Measurements from ENCODE around the gene LSS. TPM values are rescaled to one million over a fixed set of nuclear protein-coding genes. Genes with fewer than 3 reads are reported as not detected.

Gene LSS
- polyA plus RNA-seq, 2 donors = 41.9 to 57.6 TPM

GRCh38 chr21:46156378-46156645 lies 72.3 kb downstream of the LSS start:
- Histone ChIP-seq H3K4me3 (ENCODE audit: low read depth in 1 of 2, low read length in 2 of 2) (no peak overlapping the region), H3K27me3 (ENCODE audit: control insufficient read depth in 1 of 2, insufficient read depth in 2 of 2, low read length in 2 of 2) (no peaks in the 10 kb centered on the region), H3K4me1 (ENCODE audit: control insufficient read depth in 2 of 2, insufficient read depth in 2 of 2, low read length in 1 of 2) (peaks cover 0 to 4% of the 10 kb centered on the region in 2 donors), H3K9me3 (ENCODE audit: control insufficient read depth in 2 of 2, insufficient read depth in 1 of 2, low read depth in 1 of 2, low read length in 1 of 2) (no peaks in the 10 kb centered on the region), H3K36me3 (ENCODE audit: control insufficient read depth in 2 of 2, insufficient read depth in 2 of 2, low read length in 1 of 2) (no peaks in the 10 kb centered on the region), H3K27ac (ENCODE audit: low read depth in 2 of 2, low read length in 1 of 2) (no peak overlapping the region)
- 87 to 89% methylated on average over 7 of the region's 7 CpGs for WGBS, 2 donors

DNA sequence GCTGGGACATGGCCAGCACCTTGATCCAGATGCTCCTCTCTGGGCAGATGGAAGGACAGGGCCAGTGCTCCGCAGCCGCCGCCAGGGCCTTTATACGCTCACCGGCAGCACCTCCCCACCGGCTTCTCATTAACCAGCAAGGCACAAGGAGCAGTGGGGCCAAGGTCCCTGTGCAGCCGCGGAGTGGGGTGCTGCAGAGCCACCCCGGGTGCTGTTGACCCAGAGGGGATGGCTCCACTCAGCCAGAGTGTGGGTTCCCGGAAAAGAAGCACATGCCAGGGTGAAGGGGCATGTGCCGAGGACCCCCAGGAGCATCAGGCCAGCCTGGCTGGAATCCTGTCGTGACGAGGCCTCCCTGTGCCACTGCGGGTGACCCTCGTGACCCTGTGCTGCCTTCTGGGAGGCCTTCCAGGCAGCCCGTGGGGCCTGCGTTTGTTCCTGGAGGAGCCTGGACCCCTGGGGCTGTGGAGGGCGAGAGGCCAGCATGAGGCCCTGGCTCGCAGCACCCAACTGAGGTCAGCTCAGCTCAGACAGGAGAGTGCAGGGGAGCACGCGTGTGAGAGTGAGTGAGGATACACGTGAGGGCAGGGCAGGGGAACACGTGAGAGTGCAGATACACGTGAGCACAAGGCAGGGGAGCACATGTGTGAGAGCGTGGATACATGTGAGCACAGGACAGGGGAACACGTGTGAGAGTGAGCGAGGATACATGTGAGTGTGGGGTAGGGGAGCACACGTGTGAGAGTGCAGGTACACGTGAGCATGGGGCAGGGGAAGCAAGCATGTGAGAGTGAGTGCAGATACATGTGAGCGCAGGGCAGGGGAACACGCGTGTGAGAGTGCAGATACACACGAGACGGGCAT lies 72.8 kb downstream of the LSS start, which contains the start of gene FTCD:
Gene FTCD (minus strand): TSS at position 66 of the 864 bp plus-strand sequence. CDS start 56 bp downstream, at position 10.
- no peaks in the 10 kb centered on the region for H3K9me3 ChIP-seq (ENCODE audit: control insufficient read depth in 2 of 2, insufficient read depth in 1 of 2, low read depth in 1 of 2, low read length in 1 of 2)
- 81 to 82% methylated on average over 34 of the region's 34 CpGs for WGBS, 2 donors
- H3K4me3 ChIP-seq (ENCODE audit: low read depth in 1 of 2, low read length in 2 of 2) = no peak within 1 kb of the TSS
- H3K4me1 ChIP-seq (ENCODE audit: control insufficient read depth in 2 of 2, insufficient read depth in 2 of 2, low read length in 1 of 2) = peaks cover 0 to 4% of the 10 kb centered on the region in 2 donors
- H3K36me3 ChIP-seq (ENCODE audit: control insufficient read depth in 2 of 2, insufficient read depth in 2 of 2, low read length in 1 of 2) = no peaks in the 10 kb centered on the region
- H3K27me3 ChIP-seq (ENCODE audit: control insufficient read depth in 1 of 2, insufficient read depth in 2 of 2, low read length in 2 of 2) = no peaks in the 10 kb centered on the region
- H3K27ac ChIP-seq (ENCODE audit: low read depth in 2 of 2, low read length in 1 of 2) = no peak within 1 kb of the TSS

DNA sequence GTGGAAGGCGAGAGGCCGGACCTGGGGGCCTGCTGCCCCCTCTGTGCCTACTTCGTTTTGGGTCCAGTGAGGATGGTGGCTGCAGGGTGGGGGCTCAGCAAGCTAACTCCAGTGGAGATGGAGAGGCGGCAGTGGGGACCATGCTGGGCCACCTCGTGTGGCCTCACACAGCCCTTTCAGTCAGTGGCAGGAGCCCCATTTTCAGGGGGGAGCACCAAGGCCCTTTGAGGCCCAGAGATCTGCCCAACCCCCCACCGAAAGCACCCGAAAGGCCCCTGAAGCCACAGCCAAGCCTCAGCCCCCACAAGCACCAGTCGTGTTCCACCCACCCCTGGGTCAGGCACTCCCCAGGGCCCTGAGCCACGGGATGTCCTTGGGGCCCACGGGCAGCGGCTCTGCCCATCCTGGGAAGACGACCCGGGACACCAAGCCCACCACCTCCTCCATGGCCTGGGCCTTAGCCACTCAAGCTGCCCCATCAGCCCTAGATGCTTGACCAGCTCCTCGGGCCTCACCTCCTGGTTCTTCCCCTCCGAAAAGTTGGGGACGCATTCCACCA lies 73.5 kb downstream of the LSS start:
- Histone ChIP-seq H3K4me3 (ENCODE audit: low read depth in 1 of 2, low read length in 2 of 2) (no peak overlapping the region), H3K27ac (ENCODE audit: low read depth in 2 of 2, low read length in 1 of 2) (no peak overlapping the region)
- WGBS, 2 donors = 85 to 87% methylated on average over 16 of the region's 16 CpGs

GRCh38 chr21:46154155-46154954 lies 74.2 kb downstream of the LSS start:
- Histone ChIP-seq H3K36me3 (ENCODE audit: control insufficient read depth in 2 of 2, insufficient read depth in 2 of 2, low read length in 1 of 2) (no peaks in the 10 kb centered on the region), H3K27me3 (ENCODE audit: control insufficient read depth in 1 of 2, insufficient read depth in 2 of 2, low read length in 2 of 2) (no peaks in the 10 kb centered on the region), H3K27ac (ENCODE audit: low read depth in 2 of 2, low read length in 1 of 2) (no peak overlapping the region), H3K4me1 (ENCODE audit: control insufficient read depth in 2 of 2, insufficient read depth in 2 of 2, low read length in 1 of 2) (peaks cover 0 to 4% of the 10 kb centered on the region in 2 donors), H3K9me3 (ENCODE audit: control insufficient read depth in 2 of 2, insufficient read depth in 1 of 2, low read depth in 1 of 2, low read length in 1 of 2) (no peaks in the 10 kb centered on the region), H3K4me3 (ENCODE audit: low read depth in 1 of 2, low read length in 2 of 2) (no peak overlapping the region)
- 89 to 91% methylated on average over 39 of the region's 39 CpGs for WGBS, 2 donors

More for the DNA sequence above, 73.5 kb downstream of the LSS start:
- Histone ChIP-seq H3K4me1 (ENCODE audit: control insufficient read depth in 2 of 2, insufficient read depth in 2 of 2, low read length in 1 of 2) (peaks cover 0 to 4% of the 10 kb centered on the region in 2 donors), H3K9me3 (ENCODE audit: control insufficient read depth in 2 of 2, insufficient read depth in 1 of 2, low read depth in 1 of 2, low read length in 1 of 2) (no peaks in the 10 kb centered on the region), H3K36me3 (ENCODE audit: control insufficient read depth in 2 of 2, insufficient read depth in 2 of 2, low read length in 1 of 2) (no peaks in the 10 kb centered on the region), H3K27me3 (ENCODE audit: control insufficient read depth in 1 of 2, insufficient read depth in 2 of 2, low read length in 2 of 2) (no peaks in the 10 kb centered on the region)

DNA sequence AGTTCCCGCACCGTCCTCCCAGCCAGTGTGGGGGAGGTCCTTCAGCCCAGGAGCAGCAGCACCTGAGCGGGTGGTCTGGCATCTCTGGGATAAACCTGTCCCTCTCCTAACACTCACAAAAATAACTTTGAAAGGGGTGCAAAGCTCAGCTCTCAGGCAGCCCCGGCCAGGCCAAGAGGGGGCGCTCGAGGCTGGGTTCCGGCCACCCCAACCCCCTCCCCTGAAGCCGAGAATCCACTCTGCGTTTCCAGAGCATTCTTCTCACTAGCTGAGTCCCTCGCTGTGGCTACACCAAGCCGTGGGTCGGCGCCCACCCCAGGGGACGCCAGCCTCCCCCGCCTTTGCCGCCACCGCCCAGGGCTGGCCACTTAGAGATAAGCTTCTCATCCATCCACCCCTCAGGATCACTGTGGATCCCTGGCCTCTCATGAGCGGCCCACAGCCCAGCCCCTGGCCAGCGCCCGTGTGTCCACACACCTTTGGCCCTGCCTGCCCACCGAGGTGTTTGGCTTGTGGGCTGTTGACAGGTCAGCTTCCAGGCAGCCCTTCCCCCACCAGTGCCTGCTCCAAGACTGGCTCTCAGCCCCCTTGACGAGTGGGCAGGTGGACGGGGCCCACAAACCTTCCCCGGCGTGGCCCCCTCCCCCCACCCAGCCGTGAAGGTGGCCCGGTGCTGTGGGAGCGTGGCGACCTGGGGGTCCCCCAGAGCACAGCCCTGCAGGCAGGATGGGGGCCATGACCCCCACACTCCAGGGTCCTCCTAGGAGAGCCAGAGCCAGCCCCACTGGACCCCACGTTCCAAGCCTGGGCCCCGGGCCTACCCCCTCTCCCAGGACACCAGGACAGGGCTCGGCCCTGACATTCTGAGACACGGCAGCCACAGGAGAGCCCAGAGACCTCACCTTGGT lies 75.1 kb downstream of the LSS start:
- peaks cover 0 to 4% of the 10 kb centered on the region in 2 donors for H3K4me1 ChIP-seq (ENCODE audit: control insufficient read depth in 2 of 2, insufficient read depth in 2 of 2, low read length in 1 of 2)
- no peaks in the 10 kb centered on the region for H3K9me3 ChIP-seq (ENCODE audit: control insufficient read depth in 2 of 2, insufficient read depth in 1 of 2, low read depth in 1 of 2, low read length in 1 of 2)
- no peak overlapping the region for H3K4me3 ChIP-seq (ENCODE audit: low read depth in 1 of 2, low read length in 2 of 2)
- WGBS, 2 donors = 29 to 36% methylated on average over 26 to 33 of the region's 33 CpGs
- H3K36me3 ChIP-seq (ENCODE audit: control insufficient read depth in 2 of 2, insufficient read depth in 2 of 2, low read length in 1 of 2) = no peaks in the 10 kb centered on the region
- no peak overlapping the region for H3K27ac ChIP-seq (ENCODE audit: low read depth in 2 of 2, low read length in 1 of 2)
- H3K27me3 ChIP-seq (ENCODE audit: control insufficient read depth in 1 of 2, insufficient read depth in 2 of 2, low read length in 2 of 2) = no peaks in the 10 kb centered on the region

DNA sequence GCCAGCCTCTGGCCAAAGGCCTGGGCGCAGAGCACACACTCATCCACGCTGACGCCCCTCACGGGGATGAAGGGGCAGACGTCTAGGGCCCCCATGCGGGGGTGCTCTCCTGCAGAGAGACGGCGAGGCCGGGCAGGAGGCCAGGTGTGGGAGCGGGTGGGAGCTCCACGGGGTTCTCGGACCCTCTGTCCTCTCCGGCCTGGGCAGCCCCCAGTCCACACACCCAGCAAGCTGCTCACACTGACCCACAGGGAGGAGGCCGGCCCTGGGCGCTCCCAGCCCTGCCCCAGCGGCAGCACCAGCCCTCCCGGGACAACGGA lies 75.7 kb downstream of the LSS start:
- Histone ChIP-seq H3K27ac (ENCODE audit: low read depth in 2 of 2, low read length in 1 of 2) (no peak overlapping the region), H3K4me3 (ENCODE audit: low read depth in 1 of 2, low read length in 2 of 2) (no peak overlapping the region), H3K4me1 (ENCODE audit: control insufficient read depth in 2 of 2, insufficient read depth in 2 of 2, low read length in 1 of 2) (peaks cover 0 to 4% of the 10 kb centered on the region in 2 donors), H3K9me3 (ENCODE audit: control insufficient read depth in 2 of 2, insufficient read depth in 1 of 2, low read depth in 1 of 2, low read length in 1 of 2) (no peaks in the 10 kb centered on the region), H3K27me3 (ENCODE audit: control insufficient read depth in 1 of 2, insufficient read depth in 2 of 2, low read length in 2 of 2) (no peaks in the 10 kb centered on the region), H3K36me3 (ENCODE audit: control insufficient read depth in 2 of 2, insufficient read depth in 2 of 2, low read length in 1 of 2) (no peaks in the 10 kb centered on the region)
- WGBS, 2 donors = 23 to 26% methylated on average over 11 to 18 of the region's 18 CpGs

DNA sequence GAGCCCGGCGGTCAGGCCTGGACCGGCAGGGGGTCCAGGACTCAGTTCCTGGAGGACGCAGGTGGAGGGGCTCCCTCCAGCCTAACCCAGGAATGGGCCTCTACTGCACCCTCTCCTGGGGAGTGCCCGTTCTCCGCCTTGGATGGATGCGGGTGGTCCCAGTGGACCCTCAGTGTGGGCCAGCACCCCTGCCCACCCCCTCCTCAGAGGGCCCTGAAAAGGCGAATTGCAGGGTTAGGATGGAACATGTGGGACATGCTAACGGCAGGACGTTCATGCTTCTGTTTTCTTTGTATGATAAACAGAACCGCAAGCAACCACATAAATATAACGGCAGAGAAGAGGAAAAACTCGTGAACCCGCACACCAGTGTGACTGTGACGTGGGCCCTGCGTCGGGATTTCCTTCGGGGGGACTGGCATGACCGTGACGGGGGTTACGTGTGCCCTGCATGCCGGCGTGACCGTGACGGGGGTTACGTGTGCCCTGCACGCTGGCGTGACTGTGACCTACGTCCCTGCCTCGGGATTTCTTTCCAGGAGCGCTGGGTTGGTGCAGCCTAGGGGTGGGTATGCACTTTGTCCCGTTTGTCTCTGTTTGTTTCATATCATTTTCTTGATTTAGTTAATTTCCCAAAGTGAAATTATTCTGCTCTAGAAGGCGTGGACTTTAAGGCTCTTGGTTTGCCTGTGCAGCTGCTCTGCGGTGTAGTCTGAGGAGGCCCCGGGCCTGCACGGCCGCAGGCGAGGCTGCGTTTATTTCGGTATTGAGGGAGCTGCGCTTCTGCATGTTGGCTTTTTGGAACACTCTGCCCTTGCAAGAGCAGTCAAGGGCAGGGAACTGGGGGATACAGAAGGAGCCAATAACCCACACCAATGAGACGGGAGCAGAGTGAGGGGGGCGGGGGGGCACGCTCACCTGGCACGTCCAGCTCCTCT lies 76.3 kb downstream of the LSS start:
- Histone ChIP-seq H3K27me3 (ENCODE audit: control insufficient read depth in 1 of 2, insufficient read depth in 2 of 2, low read length in 2 of 2) (no peaks in the 10 kb centered on the region), H3K36me3 (ENCODE audit: control insufficient read depth in 2 of 2, insufficient read depth in 2 of 2, low read length in 1 of 2) (no peaks in the 10 kb centered on the region), H3K9me3 (ENCODE audit: control insufficient read depth in 2 of 2, insufficient read depth in 1 of 2, low read depth in 1 of 2, low read length in 1 of 2) (no peaks in the 10 kb centered on the region), H3K4me1 (ENCODE audit: control insufficient read depth in 2 of 2, insufficient read depth in 2 of 2, low read length in 1 of 2) (peaks cover 0 to 4% of the 10 kb centered on the region in 2 donors), H3K4me3 (ENCODE audit: low read depth in 1 of 2, low read length in 2 of 2) (no peak overlapping the region), H3K27ac (ENCODE audit: low read depth in 2 of 2, low read length in 1 of 2) (no peak overlapping the region)
- WGBS, 2 donors = 79 to 85% methylated on average over 41 to 45 of the region's 45 CpGs

GRCh38 chr21:46151261-46151988 lies 77.1 kb downstream of the LSS start:
- Histone ChIP-seq H3K4me3 (ENCODE audit: low read depth in 1 of 2, low read length in 2 of 2) (no peak overlapping the region), H3K27me3 (ENCODE audit: control insufficient read depth in 1 of 2, insufficient read depth in 2 of 2, low read length in 2 of 2) (no peaks in the 10 kb centered on the region), H3K36me3 (ENCODE audit: control insufficient read depth in 2 of 2, insufficient read depth in 2 of 2, low read length in 1 of 2) (no peaks in the 10 kb centered on the region), H3K27ac (ENCODE audit: low read depth in 2 of 2, low read length in 1 of 2) (no peak overlapping the region), H3K9me3 (ENCODE audit: control insufficient read depth in 2 of 2, insufficient read depth in 1 of 2, low read depth in 1 of 2, low read length in 1 of 2) (no peaks in the 10 kb centered on the region), H3K4me1 (ENCODE audit: control insufficient read depth in 2 of 2, insufficient read depth in 2 of 2, low read length in 1 of 2) (peaks cover 0 to 4% of the 10 kb centered on the region in 2 donors)
- WGBS, 2 donors = 84 to 86% methylated on average over 47 of the region's 47 CpGs
